Measurements from ENCODE around the gene CCNJL.
A peak's percentile ranks its signal among the peaks of the same experiment; 100 is the strongest.
"Not testable (repeated sequence)": the region's sequence is repeated elsewhere in the genome, so short reads cannot be mapped to it uniquely, and the experiment has no call there.

The CCNJL gene

GRCh38 chr5:160339406-160340130 is 27.2 kb upstream of the CCNJL start:
- TF ChIP-seq POLR2A (IDR thresholded peaks at IDR 0.05; ENCODE audit: extremely low read depth, insufficient read length) (no peak), MYC (IDR thresholded peaks at IDR 0.05; ENCODE audit: low read depth, low read length) (no peak), MAX (IDR thresholded peaks at IDR 0.05; ENCODE audit: low read depth, low read length) (no peak), CTCF (IDR thresholded peaks at IDR 0.05; ENCODE audit: low read depth, low read length) (no peak)
- no peak for DNase-seq (ENCODE audit: low read depth)

GRCh38 chr5:160334716-160335115 is 22.4 kb upstream of the CCNJL start:
- not testable (repeated sequence) for H3K4me3 ChIP-seq (ENCODE audit: low read depth, low read length); DNase-seq (ENCODE audit: low read depth)

More at GRCh38 chr5:160339406-160340130, 27.2 kb upstream of the CCNJL start:
- H3K4me3 ChIP-seq (ENCODE audit: low read depth, low read length): no peak overlapping the region

- DNase-seq (ENCODE audit: low read depth): peak; percentile 75
- TF ChIP-seq CTCF (IDR thresholded peaks at IDR 0.05; ENCODE audit: low read depth, low read length) (no peak), POLR2A (IDR thresholded peaks at IDR 0.05; ENCODE audit: extremely low read depth, insufficient read length) (no peak), MYC (IDR thresholded peaks at IDR 0.05; ENCODE audit: low read depth, low read length) (no peak), MAX (IDR thresholded peaks at IDR 0.05; ENCODE audit: low read depth, low read length) (no peak)
These were observed 21.4 kb upstream of the CCNJL start for GRCh38 chr5:160333721-160334120.

GRCh38 chr5:160330212-160330611 is 17.8 kb upstream of the CCNJL start:
- no peak overlapping the region for H3K4me3 ChIP-seq (ENCODE audit: low read depth, low read length)
- no peak for TF ChIP-seq CTCF (IDR thresholded peaks at IDR 0.05; ENCODE audit: low read depth, low read length)
- TF ChIP-seq MYC (IDR thresholded peaks at IDR 0.05; ENCODE audit: low read depth, low read length): no peak
- no peak for TF ChIP-seq MAX (IDR thresholded peaks at IDR 0.05; ENCODE audit: low read depth, low read length)
- TF ChIP-seq POLR2A (IDR thresholded peaks at IDR 0.05; ENCODE audit: extremely low read depth, insufficient read length): no peak
- no peak for DNase-seq (ENCODE audit: low read depth)

More at GRCh38 chr5:160333721-160334120, 21.4 kb upstream of the CCNJL start:
- H3K4me3 ChIP-seq (ENCODE audit: low read depth, low read length): no peak overlapping the region

GRCh38 chr5:160327818-160328217 is 15.5 kb upstream of the CCNJL start:
- no peak overlapping the region for H3K4me3 ChIP-seq (ENCODE audit: low read depth, low read length)
- no peak for DNase-seq (ENCODE audit: low read depth)
- no peak for TF ChIP-seq MYC (IDR thresholded peaks at IDR 0.05; ENCODE audit: low read depth, low read length)
- TF ChIP-seq MAX (IDR thresholded peaks at IDR 0.05; ENCODE audit: low read depth, low read length): no peak
- no peak for TF ChIP-seq POLR2A (IDR thresholded peaks at IDR 0.05; ENCODE audit: extremely low read depth, insufficient read length)
- TF ChIP-seq CTCF (IDR thresholded peaks at IDR 0.05; ENCODE audit: low read depth, low read length): no peak

- no peak for TF ChIP-seq MYC (IDR thresholded peaks at IDR 0.05; ENCODE audit: low read depth, low read length)
- no peak for TF ChIP-seq CTCF (IDR thresholded peaks at IDR 0.05; ENCODE audit: low read depth, low read length)
- TF ChIP-seq POLR2A (IDR thresholded peaks at IDR 0.05; ENCODE audit: extremely low read depth, insufficient read length): no peak
- TF ChIP-seq MAX (IDR thresholded peaks at IDR 0.05; ENCODE audit: low read depth, low read length): no peak
- DNase-seq (ENCODE audit: low read depth): no peak
- no peak overlapping the region for H3K4me3 ChIP-seq (ENCODE audit: low read depth, low read length)
These were observed 14.6 kb upstream of the CCNJL start for GRCh38 chr5:160326981-160327380.

Measured in NB4 (cell line).